ENCODE measurements around the gene GPX4. TPM values are rescaled to one million over a fixed set of nuclear protein-coding genes. Genes with fewer than 3 reads are reported as not detected.

GPX4 gene
- polyA plus RNA-seq, 3 donors, result 459 to 508 (median 493) TPM

DNA sequence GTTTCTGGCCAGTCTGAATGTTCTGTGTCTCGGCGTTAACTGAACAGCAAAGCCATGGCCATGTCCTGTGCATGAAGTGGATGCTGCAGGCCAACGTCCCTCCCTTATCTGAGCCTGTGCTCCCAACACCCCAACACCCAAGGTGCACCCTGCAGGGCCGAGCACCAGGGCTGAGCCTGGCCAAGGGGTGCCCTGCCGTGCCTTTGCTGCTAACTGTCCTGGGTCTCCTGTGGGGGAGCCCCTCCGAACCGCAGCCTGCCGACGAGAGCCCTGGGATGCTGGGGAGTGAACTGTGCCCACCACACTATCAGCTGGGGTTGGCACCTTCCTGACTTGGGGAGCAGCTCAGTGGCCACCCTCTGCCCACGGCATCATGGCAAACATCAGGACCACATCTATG, 17.6 kb downstream of the GPX4 start:
- H3K79me2 ChIP-seq (ENCODE audit: insufficient read depth, low read length), result peaks cover 11% of the 10 kb centered on the region
- H3K4me3 ChIP-seq (replicated peaks in 1 of 3; ENCODE audit: low read depth in 2 of 3, low read length in 3 of 3), result no peak overlapping the region
- Mint-ChIP-seq H3K4me1 (no peaks in the 10 kb centered on the region), H3K36me3 (peaks cover 59 to 91% of the 10 kb centered on the region in 2 donors), H3K4me3 (no peak overlapping the region), H3K27ac (peak overlapping the region in 3 of 7 donors; percentile 8 to 37 (median 18)), H3K9me3 (peaks cover 0 to 3% (median 0%) of the 10 kb centered on the region in 7 donors), H3K27me3 (ENCODE audit: low read depth in 3 of 3) (peaks cover 0 to 3% (median 0%) of the 10 kb centered on the region in 3 donors)
- intact Hi-C loops (cut with micrococcal nuclease), result no loop called here
- no peak overlapping the region for H3K4me2 ChIP-seq (replicated peaks; ENCODE audit: extremely low read depth, low read length, poor library complexity, severe bottlenecking)
- H4K20me1 ChIP-seq (ENCODE audit: insufficient read depth, low read length), result peaks cover 98% of the 10 kb centered on the region
- no peak overlapping the region for H3K9ac ChIP-seq (ENCODE audit: insufficient read depth, low read length, poor library complexity, severe bottlenecking)
- H3K36me3 ChIP-seq (replicated peaks in 1 of 2; ENCODE audit: control insufficient read depth in 1 of 2, insufficient read depth in 2 of 2, low read length in 2 of 2), result peaks cover 91 to 100% of the 10 kb centered on the region in 2 donors
- H2AFZ ChIP-seq (ENCODE audit: insufficient read depth, low read depth, low read length, poor library complexity, severe bottlenecking), result no peak overlapping the region
- no peaks in the 10 kb centered on the region for H3K27me3 ChIP-seq (ENCODE audit: control insufficient read depth in 2 of 2, insufficient read depth in 2 of 2, low read length in 2 of 2)
- TF ChIP-seq CTCF (IDR thresholded peaks at IDR 0.05), result no peak
- DNase-seq, result no peak
- no peaks in the 10 kb centered on the region for H3K4me1 ChIP-seq (ENCODE audit: control insufficient read depth in 1 of 2, insufficient read depth in 2 of 2, low read length in 2 of 2)
- H3K9me3 ChIP-seq (replicated peaks in 1 of 2; ENCODE audit: control insufficient read depth in 1 of 2, insufficient read depth in 1 of 2, low read length in 2 of 2), result no peaks in the 10 kb centered on the region
- WGBS (ENCODE audit: insufficient coverage), result 94% methylated on average over 6 of the region's 10 CpGs
- no peak overlapping the region for H3K27ac ChIP-seq (ENCODE audit: low read depth in 1 of 2, low read length in 2 of 2)

- peak overlapping the region in 2 of 7 donors; percentile 25 to 74 for H3K27ac Mint-ChIP-seq
- H3K4me3 Mint-ChIP-seq, result no peak overlapping the region
- Histone ChIP-seq H3K9me3 (replicated peaks in 1 of 2; ENCODE audit: control insufficient read depth in 1 of 2, insufficient read depth in 1 of 2, low read length in 2 of 2) (no peaks in the 10 kb centered on the region), H3K9ac (ENCODE audit: insufficient read depth, low read length, poor library complexity, severe bottlenecking) (no peak overlapping the region), H3K4me1 (ENCODE audit: control insufficient read depth in 1 of 2, insufficient read depth in 2 of 2, low read length in 2 of 2) (no peaks in the 10 kb centered on the region), H3K27me3 (ENCODE audit: control insufficient read depth in 2 of 2, insufficient read depth in 2 of 2, low read length in 2 of 2) (no peaks in the 10 kb centered on the region), H3K4me3 (replicated peaks in 1 of 3; ENCODE audit: low read depth in 2 of 3, low read length in 3 of 3) (no peak overlapping the region), H3K27ac (ENCODE audit: low read depth in 1 of 2, low read length in 2 of 2) (no peak overlapping the region), H3K4me2 (replicated peaks; ENCODE audit: extremely low read depth, low read length, poor library complexity, severe bottlenecking) (no peak overlapping the region), H3K36me3 (replicated peaks in 1 of 2; ENCODE audit: control insufficient read depth in 1 of 2, insufficient read depth in 2 of 2, low read length in 2 of 2) (peaks cover 91 to 100% of the 10 kb centered on the region in 2 donors), H2AFZ (ENCODE audit: insufficient read depth, low read depth, low read length, poor library complexity, severe bottlenecking) (no peak overlapping the region), H3K79me2 (ENCODE audit: insufficient read depth, low read length) (peaks cover 15% of the 10 kb centered on the region), H4K20me1 (ENCODE audit: insufficient read depth, low read length) (peaks cover 98% of the 10 kb centered on the region)
- peaks cover 0 to 3% (median 0%) of the 10 kb centered on the region in 7 donors for H3K9me3 Mint-ChIP-seq
- H3K4me1 Mint-ChIP-seq, result no peaks in the 10 kb centered on the region
- no peak for DNase-seq
- WGBS (ENCODE audit: insufficient coverage), result 98% methylated on average over 40 of the region's 63 CpGs
- peaks cover 0 to 3% (median 0%) of the 10 kb centered on the region in 3 donors for H3K27me3 Mint-ChIP-seq (ENCODE audit: low read depth in 3 of 3)
- intact Hi-C loops (cut with micrococcal nuclease), result no loop called here
- no peak for TF ChIP-seq CTCF (IDR thresholded peaks at IDR 0.05)
- peaks cover 66 to 92% of the 10 kb centered on the region in 2 donors for H3K36me3 Mint-ChIP-seq
Observed at GRCh38 chr19:1122021-1122971, 18.5 kb downstream of the GPX4 start.

All from CD14-positive monocyte (primary cell).